ENCODE measurements around the gene POLR3K.

- no peak for TF ChIP-seq E2F5 (CRISPR knock-in tag; IDR thresholded peaks at IDR 0.05)
- no peak for TF ChIP-seq USF2 (CRISPR knock-in tag; IDR thresholded peaks at IDR 0.05)
- no peak for TF ChIP-seq CTCF (IDR thresholded peaks at IDR 0.05)
- no peak for TF ChIP-seq CBFB (CRISPR knock-in tag; IDR thresholded peaks at IDR 0.05; ENCODE audit: low read depth)
- no peak for TF ChIP-seq GABPB1 (CRISPR knock-in tag; IDR thresholded peaks at IDR 0.05)
Measured at GRCh38 chr16:9903-10665, 43.3 kb downstream of the POLR3K start.
